ENCODE data around the gene TRAM2. TPM values are rescaled to one million over a fixed set of nuclear protein-coding genes. Genes with fewer than 3 reads are reported as not detected.

TRAM2 gene
- polyA plus RNA-seq, 2 donors: 1.0 to 1.8 TPM

DNA sequence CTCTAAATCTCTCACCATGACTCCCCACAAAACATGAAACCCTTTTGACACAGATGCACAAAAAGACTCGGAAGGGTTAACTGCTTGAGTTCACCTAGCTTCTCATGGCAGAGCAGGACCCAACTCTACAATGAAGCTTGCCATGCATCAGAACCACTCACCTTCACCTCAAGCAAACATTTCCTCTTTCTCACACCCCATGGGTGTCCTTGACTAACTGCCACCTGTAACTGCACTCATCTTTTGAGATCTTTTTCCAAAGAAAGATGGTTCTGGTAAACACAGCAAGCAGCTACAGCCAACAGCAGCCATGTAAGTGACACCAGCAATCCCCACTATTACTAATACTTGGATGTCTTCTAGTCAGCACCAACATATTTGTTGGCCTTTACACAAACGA is 80.2 kb downstream of the TRAM2 start:
- no peak overlapping the region for H3K27ac ChIP-seq (ENCODE audit: low read depth in 2 of 2, low read length in 1 of 2)
- peaks cover 0 to 2% of the 10 kb centered on the region in 2 donors for H3K36me3 ChIP-seq (ENCODE audit: control insufficient read depth in 2 of 2, insufficient read depth in 2 of 2, low read length in 1 of 2)
- H3K9me3 ChIP-seq (ENCODE audit: control insufficient read depth in 2 of 2, insufficient read depth in 1 of 2, low read depth in 1 of 2, low read length in 1 of 2): no peaks in the 10 kb centered on the region
- H3K27me3 ChIP-seq (ENCODE audit: control insufficient read depth in 1 of 2, insufficient read depth in 2 of 2, low read length in 2 of 2): peaks cover 0 to 3% of the 10 kb centered on the region in 2 donors
- H3K4me3 ChIP-seq (ENCODE audit: low read depth in 1 of 2, low read length in 2 of 2): no peak overlapping the region
- 84 to 86% methylated on average over 2 of the region's 2 CpGs for WGBS, 2 donors
- no peaks in the 10 kb centered on the region for H3K4me1 ChIP-seq (ENCODE audit: control insufficient read depth in 2 of 2, insufficient read depth in 2 of 2, low read length in 1 of 2)

GRCh38 chr6:52495922-52496321 is 80.9 kb downstream of the TRAM2 start:
- H3K4me3 ChIP-seq (ENCODE audit: low read depth in 1 of 2, low read length in 2 of 2): no peak overlapping the region
- no peaks in the 10 kb centered on the region for H3K4me1 ChIP-seq (ENCODE audit: control insufficient read depth in 2 of 2, insufficient read depth in 2 of 2, low read length in 1 of 2)
- 68 to 71% methylated on average over 3 of the region's 3 CpGs for WGBS, 2 donors
- no peak overlapping the region for H3K27ac ChIP-seq (ENCODE audit: low read depth in 2 of 2, low read length in 1 of 2)
- H3K9me3 ChIP-seq (ENCODE audit: control insufficient read depth in 2 of 2, insufficient read depth in 1 of 2, low read depth in 1 of 2, low read length in 1 of 2): no peaks in the 10 kb centered on the region
- H3K27me3 ChIP-seq (ENCODE audit: control insufficient read depth in 1 of 2, insufficient read depth in 2 of 2, low read length in 2 of 2): peaks cover 0 to 3% of the 10 kb centered on the region in 2 donors
- H3K36me3 ChIP-seq (ENCODE audit: control insufficient read depth in 2 of 2, insufficient read depth in 2 of 2, low read length in 1 of 2): peaks cover 0 to 2% of the 10 kb centered on the region in 2 donors

GRCh38 chr6:52494298-52495072 is 82.4 kb downstream of the TRAM2 start:
- no peak overlapping the region for H3K27ac ChIP-seq (ENCODE audit: low read depth in 2 of 2, low read length in 1 of 2)
- no peaks in the 10 kb centered on the region for H3K36me3 ChIP-seq (ENCODE audit: control insufficient read depth in 2 of 2, insufficient read depth in 2 of 2, low read length in 1 of 2)
- no peaks in the 10 kb centered on the region for H3K27me3 ChIP-seq (ENCODE audit: control insufficient read depth in 1 of 2, insufficient read depth in 2 of 2, low read length in 2 of 2)
- no peak overlapping the region for H3K4me3 ChIP-seq (ENCODE audit: low read depth in 1 of 2, low read length in 2 of 2)
- no peaks in the 10 kb centered on the region for H3K4me1 ChIP-seq (ENCODE audit: control insufficient read depth in 2 of 2, insufficient read depth in 2 of 2, low read length in 1 of 2)
- no peaks in the 10 kb centered on the region for H3K9me3 ChIP-seq (ENCODE audit: control insufficient read depth in 2 of 2, insufficient read depth in 1 of 2, low read depth in 1 of 2, low read length in 1 of 2)
- WGBS, 2 donors: 95 to 97% methylated on average over 7 of the region's 7 CpGs

GRCh38 chr6:52493669-52494068 is 83.2 kb downstream of the TRAM2 start:
- Histone ChIP-seq H3K9me3 (ENCODE audit: control insufficient read depth in 2 of 2, insufficient read depth in 1 of 2, low read depth in 1 of 2, low read length in 1 of 2) (no peaks in the 10 kb centered on the region), H3K27ac (ENCODE audit: low read depth in 2 of 2, low read length in 1 of 2) (no peak overlapping the region), H3K4me1 (ENCODE audit: control insufficient read depth in 2 of 2, insufficient read depth in 2 of 2, low read length in 1 of 2) (no peaks in the 10 kb centered on the region), H3K4me3 (ENCODE audit: low read depth in 1 of 2, low read length in 2 of 2) (no peak overlapping the region), H3K36me3 (ENCODE audit: control insufficient read depth in 2 of 2, insufficient read depth in 2 of 2, low read length in 1 of 2) (no peaks in the 10 kb centered on the region), H3K27me3 (ENCODE audit: control insufficient read depth in 1 of 2, insufficient read depth in 2 of 2, low read length in 2 of 2) (no peaks in the 10 kb centered on the region)
- WGBS, 2 donors: 67 to 70% methylated on average over 3 of the region's 3 CpGs

- Histone ChIP-seq H3K9me3 (ENCODE audit: control insufficient read depth in 2 of 2, insufficient read depth in 1 of 2, low read depth in 1 of 2, low read length in 1 of 2) (no peaks in the 10 kb centered on the region), H3K4me1 (ENCODE audit: control insufficient read depth in 2 of 2, insufficient read depth in 2 of 2, low read length in 1 of 2) (no peaks in the 10 kb centered on the region), H3K27me3 (ENCODE audit: control insufficient read depth in 1 of 2, insufficient read depth in 2 of 2, low read length in 2 of 2) (no peaks in the 10 kb centered on the region), H3K4me3 (ENCODE audit: low read depth in 1 of 2, low read length in 2 of 2) (no peak overlapping the region), H3K27ac (ENCODE audit: low read depth in 2 of 2, low read length in 1 of 2) (no peak overlapping the region), H3K36me3 (ENCODE audit: control insufficient read depth in 2 of 2, insufficient read depth in 2 of 2, low read length in 1 of 2) (no peaks in the 10 kb centered on the region)
- WGBS, 2 donors: 79 to 82% methylated on average over 14 of the region's 14 CpGs
Measured at GRCh38 chr6:52491203-52492069, 85.4 kb downstream of the TRAM2 start.

GRCh38 chr6:52489881-52490280 is 87.0 kb downstream of the TRAM2 start:
- Histone ChIP-seq H3K4me3 (ENCODE audit: low read depth in 1 of 2, low read length in 2 of 2) (no peak overlapping the region), H3K9me3 (ENCODE audit: control insufficient read depth in 2 of 2, insufficient read depth in 1 of 2, low read depth in 1 of 2, low read length in 1 of 2) (no peaks in the 10 kb centered on the region), H3K36me3 (ENCODE audit: control insufficient read depth in 2 of 2, insufficient read depth in 2 of 2, low read length in 1 of 2) (no peaks in the 10 kb centered on the region), H3K4me1 (ENCODE audit: control insufficient read depth in 2 of 2, insufficient read depth in 2 of 2, low read length in 1 of 2) (no peaks in the 10 kb centered on the region), H3K27me3 (ENCODE audit: control insufficient read depth in 1 of 2, insufficient read depth in 2 of 2, low read length in 2 of 2) (no peaks in the 10 kb centered on the region), H3K27ac (ENCODE audit: low read depth in 2 of 2, low read length in 1 of 2) (no peak overlapping the region)
- 73 to 76% methylated on average over 5 of the region's 5 CpGs for WGBS, 2 donors

- no peaks in the 10 kb centered on the region for H3K4me1 ChIP-seq (ENCODE audit: control insufficient read depth in 2 of 2, insufficient read depth in 2 of 2, low read length in 1 of 2)
- no peaks in the 10 kb centered on the region for H3K36me3 ChIP-seq (ENCODE audit: control insufficient read depth in 2 of 2, insufficient read depth in 2 of 2, low read length in 1 of 2)
- H3K4me3 ChIP-seq (ENCODE audit: low read depth in 1 of 2, low read length in 2 of 2): no peak overlapping the region
- no peak overlapping the region for H3K27ac ChIP-seq (ENCODE audit: low read depth in 2 of 2, low read length in 1 of 2)
- 89 to 91% methylated on average over 3 of the region's 3 CpGs for WGBS, 2 donors
- no peaks in the 10 kb centered on the region for H3K9me3 ChIP-seq (ENCODE audit: control insufficient read depth in 2 of 2, insufficient read depth in 1 of 2, low read depth in 1 of 2, low read length in 1 of 2)
- H3K27me3 ChIP-seq (ENCODE audit: control insufficient read depth in 1 of 2, insufficient read depth in 2 of 2, low read length in 2 of 2): no peaks in the 10 kb centered on the region
Measured at GRCh38 chr6:52483671-52484003, 93.2 kb downstream of the TRAM2 start.

GRCh38 chr6:52482903-52483670 is 93.8 kb downstream of the TRAM2 start:
- Histone ChIP-seq H3K4me1 (ENCODE audit: control insufficient read depth in 2 of 2, insufficient read depth in 2 of 2, low read length in 1 of 2) (no peaks in the 10 kb centered on the region), H3K9me3 (ENCODE audit: control insufficient read depth in 2 of 2, insufficient read depth in 1 of 2, low read depth in 1 of 2, low read length in 1 of 2) (no peaks in the 10 kb centered on the region), H3K4me3 (ENCODE audit: low read depth in 1 of 2, low read length in 2 of 2) (no peak overlapping the region), H3K27ac (ENCODE audit: low read depth in 2 of 2, low read length in 1 of 2) (no peak overlapping the region), H3K27me3 (ENCODE audit: control insufficient read depth in 1 of 2, insufficient read depth in 2 of 2, low read length in 2 of 2) (no peaks in the 10 kb centered on the region), H3K36me3 (ENCODE audit: control insufficient read depth in 2 of 2, insufficient read depth in 2 of 2, low read length in 1 of 2) (no peaks in the 10 kb centered on the region)
- WGBS, 2 donors: 81 to 87% methylated on average over 7 of the region's 7 CpGs

DNA sequence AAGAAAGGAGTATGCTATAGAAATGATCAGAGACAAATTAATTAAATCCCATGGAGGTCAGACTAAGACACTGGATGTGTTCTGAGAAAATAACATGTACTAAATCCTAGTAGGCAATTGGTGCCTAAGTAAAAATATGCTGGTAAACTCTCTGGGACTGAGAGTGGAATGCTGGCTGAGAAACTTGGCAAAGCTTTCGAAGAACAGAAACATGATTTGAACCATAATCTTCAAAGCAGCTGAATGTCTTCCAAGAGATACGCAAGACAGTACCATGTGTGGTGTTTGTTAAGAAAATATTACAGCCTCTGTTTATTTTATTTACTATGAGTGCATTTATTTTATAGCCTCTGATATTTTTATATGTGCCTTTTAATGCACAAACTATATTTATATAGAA is 101.6 kb downstream of the TRAM2 start:
- Histone ChIP-seq H3K36me3 (ENCODE audit: control insufficient read depth in 2 of 2, insufficient read depth in 2 of 2, low read length in 1 of 2) (no peaks in the 10 kb centered on the region), H3K4me1 (ENCODE audit: control insufficient read depth in 2 of 2, insufficient read depth in 2 of 2, low read length in 1 of 2) (peaks cover 0 to 2% of the 10 kb centered on the region in 2 donors), H3K9me3 (ENCODE audit: control insufficient read depth in 2 of 2, insufficient read depth in 1 of 2, low read depth in 1 of 2, low read length in 1 of 2) (no peaks in the 10 kb centered on the region), H3K27me3 (ENCODE audit: control insufficient read depth in 1 of 2, insufficient read depth in 2 of 2, low read length in 2 of 2) (no peaks in the 10 kb centered on the region), H3K4me3 (ENCODE audit: low read depth in 1 of 2, low read length in 2 of 2) (no peak overlapping the region), H3K27ac (ENCODE audit: low read depth in 2 of 2, low read length in 1 of 2) (no peak overlapping the region)
- WGBS, 2 donors: 68 to 88% methylated on average over 2 of the region's 2 CpGs
